ENCODE results near the gene ULBP1.
A peak's percentile ranks its signal among the peaks of the same experiment; 100 is the strongest.
"Not testable (repeated sequence)": the region's sequence is repeated elsewhere in the genome, so short reads cannot be mapped to it uniquely, and the experiment has no call there.

ULBP1 gene

GRCh38 chr6:149963462-149964307 lies at the start of gene ULBP1:
Gene ULBP1 (plus strand): TSS chr6:149963943. CDS start chr6:149964050, 107 bp downstream.
- Histone ChIP-seq H3K36me3 (ENCODE audit: insufficient read depth, low read length) (no peaks in the 10 kb centered on the region), H3K27ac (peak within 1 kb of the TSS; percentile 72), H3K9ac (ENCODE audit: insufficient read length) (peak within 1 kb of the TSS; percentile 78), H3K4me3 (peak within 1 kb of the TSS; percentile 86), H3K9me3 (ENCODE audit: low read depth, low read length) (no peaks in the 10 kb centered on the region)
- TF ChIP-seq EZH2 (IDR thresholded peaks at IDR 0.05) (no peak), POLR2AphosphoS5 (IDR thresholded peaks at IDR 0.05; ENCODE audit: borderline replicate concordance, low read depth, low read length) (peak; percentile 74)
- peak; percentile 44 for DNase-seq (ENCODE audit: low read depth, low spot score)

- no peak for TF ChIP-seq FOXP2 (optimal IDR thresholded peaks at IDR 0.05; ENCODE audit: control extremely low read depth, extremely low read length, insufficient read depth)
- TF ChIP-seq EZH2 (IDR thresholded peaks at IDR 0.05) = no peak
- TF ChIP-seq POLR2AphosphoS5 (IDR thresholded peaks at IDR 0.05; ENCODE audit: borderline replicate concordance, low read depth, low read length) = no peak
- no peak for DNase-seq (ENCODE audit: low read depth, low spot score)
Measured at GRCh38 chr6:149915970-149916865, 47.5 kb upstream of the ULBP1 start.

GRCh38 chr6:149917679-149918078 lies 46.1 kb upstream of the ULBP1 start:
- Histone ChIP-seq H3K27ac (no peak overlapping the region), H3K9me3 (ENCODE audit: low read depth, low read length) (no peaks in the 10 kb centered on the region), H3K9ac (ENCODE audit: insufficient read length) (no peak overlapping the region), H3K4me3 (no peak overlapping the region), H3K36me3 (ENCODE audit: insufficient read depth, low read length) (no peaks in the 10 kb centered on the region)
- no peak for DNase-seq (ENCODE audit: low read depth, low spot score)
- TF ChIP-seq EZH2 (IDR thresholded peaks at IDR 0.05) (no peak), POLR2AphosphoS5 (IDR thresholded peaks at IDR 0.05; ENCODE audit: borderline replicate concordance, low read depth, low read length) (no peak), FOXP2 (optimal IDR thresholded peaks at IDR 0.05; ENCODE audit: control extremely low read depth, extremely low read length, insufficient read depth) (no peak)

More at GRCh38 chr6:149915970-149916865, 47.5 kb upstream of the ULBP1 start:
- Histone ChIP-seq H3K27ac (no peak overlapping the region), H3K9ac (ENCODE audit: insufficient read length) (no peak overlapping the region), H3K9me3 (ENCODE audit: low read depth, low read length) (no peaks in the 10 kb centered on the region), H3K4me3 (no peak overlapping the region), H3K36me3 (ENCODE audit: insufficient read depth, low read length) (no peaks in the 10 kb centered on the region)

- TF ChIP-seq EZH2 (IDR thresholded peaks at IDR 0.05) (no peak), FOXP2 (optimal IDR thresholded peaks at IDR 0.05; ENCODE audit: control extremely low read depth, extremely low read length, insufficient read depth) (no peak), POLR2AphosphoS5 (IDR thresholded peaks at IDR 0.05; ENCODE audit: borderline replicate concordance, low read depth, low read length) (no peak)
- DNase-seq (ENCODE audit: low read depth, low spot score) = no peak
- Histone ChIP-seq H3K9me3 (ENCODE audit: low read depth, low read length) (no peaks in the 10 kb centered on the region), H3K36me3 (ENCODE audit: insufficient read depth, low read length) (no peaks in the 10 kb centered on the region), H3K27ac (no peak overlapping the region), H3K4me3 (no peak overlapping the region), H3K9ac (ENCODE audit: insufficient read length) (no peak overlapping the region)
Measured at GRCh38 chr6:149918151-149918905, 45.4 kb upstream of the ULBP1 start.

GRCh38 chr6:149919126-149919833 lies 44.5 kb upstream of the ULBP1 start:
- not testable (repeated sequence) for H3K9me3 ChIP-seq (ENCODE audit: low read depth, low read length); H3K9ac ChIP-seq (ENCODE audit: insufficient read length); H3K4me3 ChIP-seq; H3K36me3 ChIP-seq (ENCODE audit: insufficient read depth, low read length); H3K27ac ChIP-seq; DNase-seq (ENCODE audit: low read depth, low spot score)

- Histone ChIP-seq H3K4me3 (no peak overlapping the region), H3K27ac (no peak overlapping the region), H3K9ac (ENCODE audit: insufficient read length) (no peak overlapping the region), H3K36me3 (ENCODE audit: insufficient read depth, low read length) (no peaks in the 10 kb centered on the region), H3K9me3 (ENCODE audit: low read depth, low read length) (no peaks in the 10 kb centered on the region)
- TF ChIP-seq POLR2AphosphoS5 (IDR thresholded peaks at IDR 0.05; ENCODE audit: borderline replicate concordance, low read depth, low read length) (no peak), EZH2 (IDR thresholded peaks at IDR 0.05) (no peak), FOXP2 (optimal IDR thresholded peaks at IDR 0.05; ENCODE audit: control extremely low read depth, extremely low read length, insufficient read depth) (no peak)
- DNase-seq (ENCODE audit: low read depth, low spot score) = no peak
Measured at GRCh38 chr6:149919834-149920225, 43.9 kb upstream of the ULBP1 start.

- Histone ChIP-seq H3K9ac (ENCODE audit: insufficient read length) (no peak overlapping the region), H3K36me3 (ENCODE audit: insufficient read depth, low read length) (no peaks in the 10 kb centered on the region), H3K27ac (no peak overlapping the region), H3K4me3 (no peak overlapping the region), H3K9me3 (ENCODE audit: low read depth, low read length) (no peaks in the 10 kb centered on the region)
- no peak for TF ChIP-seq EZH2 (IDR thresholded peaks at IDR 0.05)
- TF ChIP-seq POLR2AphosphoS5 (IDR thresholded peaks at IDR 0.05; ENCODE audit: borderline replicate concordance, low read depth, low read length) = no peak
- TF ChIP-seq FOXP2 (optimal IDR thresholded peaks at IDR 0.05; ENCODE audit: control extremely low read depth, extremely low read length, insufficient read depth) = no peak
- DNase-seq (ENCODE audit: low read depth, low spot score) = no peak
Measured at GRCh38 chr6:149921361-149921760, 42.4 kb upstream of the ULBP1 start.

GRCh38 chr6:149922091-149922490 lies 41.7 kb upstream of the ULBP1 start:
- DNase-seq (ENCODE audit: low read depth, low spot score); H3K9ac ChIP-seq (ENCODE audit: insufficient read length); H3K4me3 ChIP-seq; H3K9me3 ChIP-seq (ENCODE audit: low read depth, low read length); H3K36me3 ChIP-seq (ENCODE audit: insufficient read depth, low read length); H3K27ac ChIP-seq: not testable (repeated sequence)

Data from SK-N-MC (cell line).